SH-SY5Y (cell line): Measurements from ENCODE around the gene KMT2B.

Experiments used
- GATA2 ChIP-seq: IDR thresholded peaks from 2 replicates; pipeline ENCODE4 v1.6.1; 2011; ENCODE audit warnings: mild to moderate bottlenecking, low read depth, low read length
- GATA3 ChIP-seq: IDR thresholded peaks from 2 replicates; pipeline ENCODE4 v1.6.1; 2011; ENCODE audit warnings: low read depth, mild to moderate bottlenecking, low read length, moderate library complexity

KMT2B gene

DNA sequence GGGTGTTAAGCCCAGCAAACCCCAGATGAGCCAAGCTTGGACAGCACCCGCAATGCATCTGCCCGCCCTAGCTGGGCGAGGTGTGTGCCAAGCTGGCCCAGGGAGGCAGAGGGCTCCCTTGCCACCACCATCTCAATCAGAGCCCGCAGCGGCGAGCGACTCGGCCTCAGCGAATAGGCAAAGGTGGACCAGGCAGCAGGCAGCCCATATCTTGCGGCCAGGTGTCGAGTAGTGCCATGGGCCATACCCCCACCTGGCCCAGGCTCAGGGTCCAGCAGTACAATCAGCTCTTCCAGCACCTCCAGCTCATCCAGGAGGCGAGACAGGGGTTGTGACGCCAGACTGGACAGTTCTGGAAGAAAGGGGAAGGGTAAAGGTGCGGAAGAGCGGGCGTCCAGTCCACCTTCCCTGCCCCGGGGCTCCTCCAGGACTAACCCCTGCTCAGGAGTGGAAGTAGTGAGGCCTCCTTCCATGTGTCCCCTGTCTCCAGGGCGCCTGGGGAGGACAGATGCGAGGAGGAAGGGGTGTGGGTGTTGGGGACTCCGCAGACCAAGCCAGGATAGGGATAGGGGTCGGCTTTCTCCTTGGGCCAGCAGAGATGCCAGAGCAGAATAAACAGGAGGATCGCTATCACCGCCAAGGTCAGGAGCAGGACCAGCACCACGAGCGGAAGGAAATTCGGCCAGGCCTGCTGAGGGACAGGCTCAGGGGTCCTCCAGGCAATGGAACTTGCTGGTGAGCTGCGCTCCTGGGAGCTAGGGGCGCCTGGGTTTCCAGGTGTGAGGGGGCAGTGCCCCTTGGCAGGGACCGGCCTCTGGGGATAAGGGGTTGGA lies 21.7 kb downstream of the KMT2B start:
- TF ChIP-seq GATA2, result no peak
- no peak for TF ChIP-seq GATA3

DNA sequence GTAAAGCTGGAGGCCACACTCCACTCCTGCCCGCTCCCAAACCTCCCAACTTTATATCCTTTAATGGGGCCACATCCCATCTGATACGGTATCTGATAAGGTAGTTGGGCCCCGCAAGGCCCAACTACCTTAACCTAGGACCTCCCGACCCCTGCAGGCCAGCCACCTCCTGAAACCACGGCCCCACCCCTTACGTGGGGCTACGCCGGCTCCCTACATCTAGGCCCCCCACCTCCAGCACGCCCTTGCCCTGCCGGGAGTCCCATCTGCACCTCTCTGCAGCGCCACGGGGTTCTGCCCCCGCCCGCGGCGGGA lies 22.3 kb downstream of the KMT2B start:
- TF ChIP-seq GATA3, result no peak
- peak; percentile 29; the same call in 1 of the 2 replicates for TF ChIP-seq GATA2

DNA sequence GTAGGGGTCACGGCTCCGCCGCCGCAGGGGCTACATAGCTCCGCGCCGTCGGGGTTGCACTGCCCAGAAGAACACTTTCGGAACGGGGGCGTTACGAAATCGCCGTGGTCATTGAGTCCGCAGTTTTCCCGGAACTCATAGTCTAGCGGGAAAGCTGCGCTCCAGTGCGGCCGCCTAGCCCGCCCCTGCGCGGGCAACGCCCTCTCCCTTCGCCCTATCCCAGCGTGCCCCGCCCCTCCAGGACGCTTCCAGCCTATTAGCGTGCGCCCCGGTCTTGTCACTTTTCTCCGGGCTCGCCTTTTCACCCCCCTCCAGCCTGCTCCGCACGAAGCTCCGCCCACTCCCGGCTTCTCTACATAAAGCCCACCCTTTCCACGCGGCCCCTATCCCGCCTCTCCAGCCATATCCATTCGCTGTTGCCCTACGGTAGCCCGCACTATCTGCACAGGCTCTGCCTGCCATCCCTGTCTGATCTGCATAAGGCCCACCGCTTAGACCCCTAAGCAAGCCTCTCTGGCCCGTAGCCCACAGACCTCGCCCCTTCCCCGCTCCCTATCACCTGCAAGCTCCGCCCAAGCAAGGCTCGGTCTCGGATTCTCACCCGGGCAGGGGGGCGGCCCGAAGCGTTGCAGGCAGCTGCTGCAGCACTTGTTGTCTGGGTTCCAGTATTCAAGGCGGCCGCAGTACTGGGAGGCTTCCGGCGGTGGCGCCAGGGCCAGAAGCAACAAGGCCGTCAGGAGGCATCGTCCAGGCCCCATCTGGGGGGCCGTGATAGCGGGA lies 22.8 kb downstream of the KMT2B start:
- no peak for TF ChIP-seq GATA2
- no peak for TF ChIP-seq GATA3

DNA sequence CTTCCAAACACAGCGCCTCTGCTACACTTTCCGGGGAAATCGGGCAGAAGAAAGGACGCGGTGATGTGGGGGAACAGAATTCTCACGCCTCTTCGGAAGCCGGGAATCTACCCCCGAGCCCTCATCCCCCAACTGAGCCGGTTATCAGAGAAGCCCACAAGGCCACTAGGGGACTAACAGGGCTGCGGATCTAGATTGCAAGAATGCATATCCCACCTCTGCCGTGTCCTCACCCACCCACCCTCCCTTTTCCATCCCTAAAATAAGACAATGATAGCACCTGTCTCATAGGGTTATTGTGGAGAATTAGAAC lies 23.4 kb downstream of the KMT2B start:
- TF ChIP-seq GATA3 (no peak), GATA2 (no peak)

DNA sequence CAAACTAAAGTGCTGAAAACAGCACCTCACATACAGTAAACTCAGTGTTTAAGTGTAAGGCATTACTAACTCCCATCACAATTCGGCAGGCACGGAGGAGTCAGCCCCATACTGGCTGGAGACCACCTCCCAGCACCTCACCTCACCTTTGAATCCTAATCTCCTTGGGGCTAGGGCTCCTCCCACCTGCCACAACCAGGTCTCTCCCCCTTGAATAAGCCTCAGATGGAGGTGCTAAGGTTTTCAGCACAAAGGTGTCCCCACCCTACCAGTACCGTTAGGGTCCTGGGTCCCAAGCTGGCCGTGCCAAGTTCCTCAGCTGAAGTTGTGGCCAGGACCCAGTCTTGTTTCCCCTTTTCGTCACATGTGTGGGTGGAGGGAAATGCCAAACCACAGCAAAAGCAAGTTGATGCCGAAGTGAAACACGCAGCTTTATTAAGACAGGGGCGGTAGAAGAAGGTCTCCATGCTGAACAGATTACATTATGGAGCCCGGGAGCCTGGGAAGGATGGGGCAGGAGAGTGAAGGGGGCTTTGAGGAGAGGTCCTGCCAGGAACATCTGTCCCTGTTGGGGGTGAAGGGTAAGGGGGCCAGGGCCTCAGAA lies 24.4 kb downstream of the KMT2B start, which contains the start of gene IGFLR1:
Gene IGFLR1 (minus strand): TSS at position 332 of the 604 bp plus-strand sequence. CDS start 1,272 bp downstream, outside the sequence.
- no peak for TF ChIP-seq GATA3
- no peak for TF ChIP-seq GATA2

DNA sequence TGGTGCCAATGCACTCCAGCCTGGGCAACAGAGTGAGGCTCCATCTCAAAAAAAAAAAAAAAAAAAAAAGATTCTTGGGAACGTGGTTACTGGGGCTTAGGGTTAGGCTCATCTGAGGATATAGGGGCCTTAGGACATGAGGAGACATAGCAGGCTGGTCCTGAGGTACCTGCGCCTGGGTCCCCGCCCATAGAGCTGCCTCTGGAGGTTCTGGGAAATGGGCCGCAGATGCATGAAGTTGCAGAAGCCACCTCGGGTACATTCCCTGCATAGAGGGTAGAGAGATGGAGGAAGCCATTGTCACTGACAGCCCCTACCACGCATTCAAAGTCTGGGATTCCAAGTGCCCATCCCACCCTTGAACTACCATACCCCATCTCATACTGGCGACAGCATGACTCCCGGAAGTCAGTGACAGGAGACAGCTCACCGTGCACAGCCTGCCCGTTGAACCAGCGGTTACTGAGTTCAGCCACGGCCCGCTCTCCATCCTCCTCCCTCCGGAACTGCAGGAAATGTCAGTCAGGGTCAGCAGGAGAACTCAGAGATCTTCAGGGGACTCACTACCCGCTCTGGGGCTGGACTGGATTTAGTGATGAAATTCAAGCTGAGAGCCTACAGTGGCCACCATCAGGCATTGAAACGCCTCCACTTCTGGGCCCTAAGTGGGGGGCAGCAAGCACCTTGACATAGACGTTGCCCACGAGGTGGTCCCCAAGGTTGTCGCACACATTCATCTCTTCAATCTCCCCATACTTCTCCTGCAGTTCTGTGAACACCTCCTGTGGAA lies 26.0 kb downstream of the KMT2B start:
- TF ChIP-seq GATA2 (no peak), GATA3 (no peak)

DNA sequence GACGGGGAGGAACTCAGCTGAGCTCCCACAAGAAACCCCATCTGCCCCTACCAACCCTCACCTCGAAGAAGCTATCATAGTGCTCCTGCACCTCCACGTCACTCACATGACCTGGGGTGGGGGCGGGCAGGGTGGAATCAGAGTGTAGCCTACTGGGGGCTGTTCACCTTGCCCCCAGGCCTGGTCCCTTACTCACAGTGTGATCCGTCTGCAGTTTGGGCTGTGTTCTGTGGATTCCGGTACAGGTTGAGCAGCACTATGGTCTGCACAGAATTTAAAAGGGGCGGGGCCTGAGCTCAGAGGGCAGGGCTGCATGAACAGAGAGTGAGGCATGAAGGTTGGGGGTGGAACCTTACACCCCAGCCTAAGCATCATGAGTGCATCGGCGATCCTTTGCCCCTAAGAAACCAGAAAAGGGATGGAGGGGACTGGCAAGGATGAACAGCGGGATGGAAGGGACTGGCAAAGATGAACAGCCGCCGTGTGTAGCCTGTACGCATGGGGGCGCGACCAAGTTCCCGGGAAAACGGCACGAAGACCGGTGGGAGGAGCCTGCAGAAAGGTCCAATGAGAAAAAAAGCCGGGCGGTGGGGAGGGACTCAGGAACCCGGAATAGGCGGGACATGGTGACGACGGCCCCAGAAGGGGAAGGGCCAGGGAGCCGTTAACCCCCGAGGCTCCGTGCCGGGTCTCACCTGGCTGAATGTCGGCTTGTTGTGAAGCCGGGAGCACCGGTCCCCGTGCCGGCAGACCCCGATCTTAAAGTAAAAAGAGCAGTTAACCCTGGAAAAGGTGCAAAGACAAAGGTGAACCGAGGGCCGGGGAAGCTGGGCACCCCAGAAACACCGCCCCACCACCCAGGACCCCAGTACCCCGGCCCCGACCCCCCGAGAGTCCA lies 26.9 kb downstream of the KMT2B start:
- TF ChIP-seq GATA3 (no peak), GATA2 (no peak)

DNA sequence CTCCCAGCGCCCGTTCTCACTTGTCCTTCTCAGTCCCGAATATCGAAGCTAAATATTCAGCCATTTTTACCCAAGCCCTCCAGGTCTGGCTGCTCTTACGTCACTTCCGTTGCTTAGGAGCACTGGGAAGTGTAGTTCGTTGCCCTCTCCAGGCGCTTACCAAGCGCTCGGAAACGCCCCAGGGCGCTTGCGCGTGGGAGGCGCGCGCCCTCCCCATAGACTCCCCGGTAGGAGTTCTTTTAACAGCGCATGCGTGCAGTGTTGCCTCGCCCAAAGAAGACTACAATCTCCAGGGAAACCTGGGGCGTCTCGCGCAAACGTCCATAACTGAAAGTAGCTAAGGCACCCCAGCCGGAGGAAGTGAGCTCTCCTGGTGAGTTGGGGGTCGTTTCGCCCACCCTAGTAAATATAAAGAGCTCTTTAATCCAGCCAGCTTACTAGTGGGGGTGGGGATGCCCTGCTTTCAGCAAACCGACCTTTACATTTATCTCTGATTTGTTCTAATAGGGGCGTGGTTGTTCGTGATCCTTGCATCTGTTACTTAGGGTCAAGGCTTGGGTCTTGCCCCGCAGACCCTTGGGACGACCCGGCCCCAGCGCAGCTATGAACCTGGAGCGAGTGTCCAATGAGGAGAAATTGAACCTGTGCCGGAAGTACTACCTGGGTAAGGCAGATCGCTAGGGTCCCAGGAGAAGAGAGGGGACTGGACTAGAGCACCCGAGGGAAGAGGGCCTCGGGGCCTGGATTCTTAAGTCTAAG lies 27.7 kb downstream of the KMT2B start, which contains the start of the genes PSENEN and U2AF1L4:
Gene PSENEN (plus strand): TSS at position 324 of the 759 bp plus-strand sequence. CDS start 280 bp downstream, at position 604.
Gene U2AF1L4 (minus strand): TSS at position 91 of the 759 bp plus-strand sequence. CDS start 27 bp downstream, at position 64.
- no peak for TF ChIP-seq GATA2
- TF ChIP-seq GATA3, result no peak

DNA sequence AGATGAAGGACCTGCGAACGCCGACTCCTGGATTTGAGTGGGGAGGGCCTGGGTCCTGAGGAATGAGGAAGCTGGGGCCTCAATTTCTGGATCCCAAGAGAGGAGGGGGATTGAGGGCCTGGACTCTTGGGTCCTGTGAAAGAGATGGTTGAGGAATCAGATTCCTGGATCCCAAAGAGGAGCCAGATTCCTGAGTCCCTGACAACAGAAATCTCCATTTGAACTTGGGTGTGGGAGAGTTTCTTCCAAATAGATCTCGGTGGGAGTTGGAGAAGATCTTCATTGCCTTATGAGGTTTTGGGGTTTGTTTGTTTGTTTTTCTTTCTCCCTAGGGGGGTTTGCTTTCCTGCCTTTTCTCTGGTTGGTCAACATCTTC lies 28.3 kb downstream of the KMT2B start:
- TF ChIP-seq GATA2, result no peak
- no peak for TF ChIP-seq GATA3

DNA sequence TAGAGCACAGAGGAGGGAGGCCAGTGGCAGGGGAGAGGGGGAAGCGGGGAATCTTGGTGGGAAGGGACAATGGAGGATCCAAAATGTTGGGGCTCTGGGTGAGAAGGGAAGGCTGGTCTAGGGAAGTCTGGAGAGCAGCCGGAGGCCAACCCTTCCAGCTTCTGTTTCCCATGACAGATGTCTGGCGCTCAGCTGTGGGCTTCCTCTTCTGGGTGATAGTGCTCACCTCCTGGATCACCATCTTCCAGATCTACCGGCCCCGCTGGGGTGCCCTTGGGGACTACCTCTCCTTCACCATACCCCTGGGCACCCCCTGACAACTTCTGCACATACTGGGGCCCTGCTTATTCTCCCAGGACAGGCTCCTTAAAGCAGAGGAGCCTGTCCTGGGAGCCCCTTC lies 28.7 kb downstream of the KMT2B start:
- TF ChIP-seq GATA3 (no peak), GATA2 (no peak)

DNA sequence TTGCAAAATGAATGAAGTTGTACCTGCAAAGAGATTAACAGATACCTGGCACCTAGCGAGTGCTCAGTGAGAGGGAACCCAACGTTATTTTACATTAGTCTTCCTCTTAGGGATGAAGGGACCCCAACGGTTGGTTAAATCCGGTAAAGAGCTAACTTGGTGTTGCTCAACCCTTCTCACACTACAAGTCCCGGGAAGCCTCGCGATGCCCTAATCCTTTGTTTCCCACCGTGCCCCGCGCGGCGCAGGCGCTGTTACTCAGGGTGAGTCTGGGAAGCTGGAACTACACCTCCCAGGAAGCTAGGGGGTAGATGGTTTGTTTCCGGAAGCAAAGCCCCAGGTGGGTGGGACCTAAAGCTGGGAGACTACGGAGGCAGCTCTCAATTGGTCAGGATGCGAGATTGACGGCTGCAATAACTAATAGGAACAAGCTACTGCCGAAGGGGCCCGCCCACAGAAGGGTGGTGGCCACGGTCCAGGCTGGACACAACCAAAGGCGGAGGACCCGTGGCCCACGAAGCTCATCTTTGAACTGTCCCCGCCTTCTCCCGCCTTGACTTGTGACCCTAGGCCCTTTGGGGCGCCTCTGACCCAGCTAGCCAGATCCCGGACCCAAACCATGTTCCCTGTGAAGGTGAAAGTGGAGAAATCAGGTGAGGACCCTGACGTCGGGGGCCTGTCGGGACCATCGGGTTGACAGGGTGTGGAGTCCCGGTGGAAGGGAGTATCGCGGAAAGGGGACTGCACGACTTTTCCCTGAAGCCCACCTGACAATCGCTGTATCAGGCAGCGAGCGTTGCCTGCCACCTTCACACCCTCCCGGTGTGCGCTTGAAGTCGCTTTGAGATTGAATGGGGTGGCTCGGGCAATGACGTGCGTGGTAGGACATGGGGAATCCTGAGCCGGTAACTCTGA lies 30.6 kb downstream of the KMT2B start, which contains the start of gene LIN37:
Gene LIN37 (plus strand): TSS at position 471 of the 915 bp plus-strand sequence. CDS start 149 bp downstream, at position 620.
- no peak for TF ChIP-seq GATA2
- TF ChIP-seq GATA3, result no peak
